AG04449 (cell line): Measurements from ENCODE around the gene MRPS15.
"Not testable (repeated sequence)": the region's sequence is repeated elsewhere in the genome, so short reads cannot be mapped to it uniquely, and the experiment has no call there.

Experiments
- CTCF ChIA-PET: fragments of 350-600 bp; formaldehyde crosslinking; extraction: SDS; loops from one replicate; lab custom pipeline; 2021; ENCODE audit warnings: antibody characterized with exemption; lab: Yijun Ruan, JAX
- POLR2A ChIA-PET: fragments of 400-600, 350-600 bp; formaldehyde crosslinking; extraction: SDS; loops from one replicate; lab custom pipeline; 2020; ENCODE audit warnings: antibody characterized with exemption, inconsistent platforms; lab: Yijun Ruan, JAX
- DNase-seq: peaks from one replicate; pipeline ENCODE4 v3.0.0-alpha.2; 2010; ENCODE audit warnings: low read depth, low spot score
- H3K4me3 ChIP-seq: 2 replicates; pipeline ENCODE4 v1.5.1; 2011; ENCODE audit warnings: low read depth, mild to moderate bottlenecking, control low read depth, low read length
- TF ChIP-seq, protein P1 (sequence below): IDR thresholded peaks from one replicate; pipeline ENCODE4 v1.5.1; 2011; ENCODE audit warnings: mild to moderate bottlenecking, moderate library complexity, low read length, control low read depth, inconsistent platforms; ENCODE audit not compliant: insufficient read depth; ENCODE audit errors: missing control alignments

MRPS15 gene

DNA sequence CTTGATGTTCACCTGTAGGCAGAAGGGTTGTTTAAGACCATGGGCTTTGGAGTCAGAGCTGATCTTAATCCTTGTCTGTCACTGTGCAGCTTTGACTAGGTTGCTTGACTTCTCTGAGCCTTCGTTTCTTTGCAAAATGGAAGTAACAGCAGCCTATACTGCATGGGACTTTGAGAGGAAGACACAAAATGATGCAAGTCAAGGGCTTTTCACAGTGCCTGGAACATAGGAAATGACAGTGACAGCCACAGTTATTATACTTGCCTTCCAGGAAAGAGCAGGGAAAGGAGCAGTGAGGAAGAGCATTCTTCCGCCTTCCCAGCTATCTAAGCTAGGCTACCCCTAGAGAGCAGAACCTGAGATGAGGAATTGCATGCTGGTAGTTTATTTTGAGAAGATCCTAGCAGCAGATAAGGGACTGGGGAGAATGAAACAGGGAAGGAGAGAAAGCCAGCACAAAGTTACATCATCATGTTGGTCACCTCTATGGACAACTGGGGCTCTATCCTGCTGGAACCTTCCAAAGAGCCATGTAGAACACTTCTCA is 15.4 kb upstream of the MRPS15 start:
- no peak overlapping the region for H3K4me3 ChIP-seq
- DNase-seq: no peak
- ChIA-PET POLR2A (no interaction called here), CTCF (interaction anchor here (1.4 kb wide), 1 partner anchor 36 kb away, joined by 5 read pairs; no protein-coding TSS in a partner anchor)
- TF ChIP-seq, protein P1, sequence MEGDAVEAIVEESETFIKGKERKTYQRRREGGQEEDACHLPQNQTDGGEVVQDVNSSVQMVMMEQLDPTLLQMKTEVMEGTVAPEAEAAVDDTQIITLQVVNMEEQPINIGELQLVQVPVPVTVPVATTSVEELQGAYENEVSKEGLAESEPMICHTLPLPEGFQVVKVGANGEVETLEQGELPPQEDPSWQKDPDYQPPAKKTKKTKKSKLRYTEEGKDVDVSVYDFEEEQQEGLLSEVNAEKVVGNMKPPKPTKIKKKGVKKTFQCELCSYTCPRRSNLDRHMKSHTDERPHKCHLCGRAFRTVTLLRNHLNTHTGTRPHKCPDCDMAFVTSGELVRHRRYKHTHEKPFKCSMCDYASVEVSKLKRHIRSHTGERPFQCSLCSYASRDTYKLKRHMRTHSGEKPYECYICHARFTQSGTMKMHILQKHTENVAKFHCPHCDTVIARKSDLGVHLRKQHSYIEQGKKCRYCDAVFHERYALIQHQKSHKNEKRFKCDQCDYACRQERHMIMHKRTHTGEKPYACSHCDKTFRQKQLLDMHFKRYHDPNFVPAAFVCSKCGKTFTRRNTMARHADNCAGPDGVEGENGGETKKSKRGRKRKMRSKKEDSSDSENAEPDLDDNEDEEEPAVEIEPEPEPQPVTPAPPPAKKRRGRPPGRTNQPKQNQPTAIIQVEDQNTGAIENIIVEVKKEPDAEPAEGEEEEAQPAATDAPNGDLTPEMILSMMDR: no peak

DNA sequence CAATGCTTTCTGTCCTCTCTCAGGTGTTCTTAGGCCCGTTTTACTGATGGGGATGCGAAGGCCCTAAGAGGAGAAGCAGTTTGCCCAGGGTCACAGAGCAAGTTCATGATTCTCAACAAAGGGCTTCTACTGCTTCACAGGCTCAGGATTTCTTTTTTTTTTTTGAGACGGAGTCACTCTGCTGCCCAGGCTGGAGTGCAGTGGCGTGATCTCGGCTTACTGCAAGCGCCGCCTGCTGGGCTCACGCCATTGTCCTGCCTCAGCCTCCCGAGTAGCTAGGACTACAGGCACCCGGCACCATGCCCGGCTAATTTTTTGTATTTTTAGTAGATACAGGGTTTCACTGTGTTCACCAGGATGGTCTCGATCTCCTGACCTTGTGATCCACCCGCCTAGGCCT is 13.4 kb upstream of the MRPS15 start:
- CTCF ChIA-PET, POLR2A ChIA-PET, H3K4me3 ChIP-seq, DNase-seq: not testable (repeated sequence)

DNA sequence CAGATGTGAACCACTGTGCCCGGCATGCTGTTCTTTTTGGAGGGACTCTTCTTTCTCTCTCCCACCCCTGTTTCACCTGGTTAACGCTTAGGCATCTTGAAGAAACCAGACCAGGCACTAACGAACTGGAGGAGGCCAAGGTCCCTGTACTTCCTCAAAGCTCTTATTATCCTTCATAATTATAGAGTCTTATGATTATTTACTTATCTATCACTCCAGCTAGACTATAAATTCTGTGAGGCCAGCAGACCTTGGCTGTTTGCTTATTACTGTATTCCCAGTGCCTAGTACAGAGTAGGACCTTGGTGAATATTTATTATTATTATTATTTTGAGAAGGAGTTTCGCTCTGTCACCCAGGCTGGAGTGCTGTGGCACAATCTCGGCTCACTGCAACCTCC is 12.8 kb upstream of the MRPS15 start:
- DNase-seq: no peak
- TF ChIP-seq, protein P1: no peak
- ChIA-PET CTCF (no interaction called here), POLR2A (no interaction called here)
- H3K4me3 ChIP-seq: no peak overlapping the region

DNA sequence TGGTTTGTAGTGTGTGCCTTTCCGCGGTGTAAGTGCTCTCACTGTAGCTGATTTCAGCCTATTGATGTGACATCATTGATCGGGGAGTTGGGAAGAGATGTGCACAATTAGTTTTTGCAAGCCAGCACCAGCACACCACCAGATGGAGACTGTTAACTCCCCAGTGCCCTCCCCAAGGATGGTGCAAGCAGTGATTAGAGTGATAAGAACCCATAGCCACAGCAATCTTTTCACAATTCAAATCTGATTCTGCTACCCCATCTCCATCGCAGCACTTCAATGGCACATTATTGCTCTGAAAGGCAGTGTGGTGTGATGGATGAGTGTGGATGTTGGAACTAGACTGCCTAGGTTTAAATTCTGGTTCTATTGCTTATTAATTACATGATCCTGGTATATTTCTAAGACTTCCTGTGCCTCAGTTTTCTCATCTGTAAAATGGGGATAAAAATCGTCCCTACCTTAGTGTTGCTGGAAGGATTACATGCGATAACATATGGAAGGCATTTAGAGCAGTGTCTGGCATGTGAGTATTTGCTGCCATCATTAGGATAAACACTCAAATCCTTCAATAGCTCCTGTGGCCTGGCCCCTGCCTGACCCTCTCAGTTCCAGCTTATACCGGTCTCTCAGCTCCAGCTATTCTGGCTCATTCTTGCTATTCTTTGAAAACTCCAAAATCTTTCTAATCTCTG is 11.9 kb upstream of the MRPS15 start:
- ChIA-PET POLR2A (no interaction called here), CTCF (no interaction called here)
- no peak overlapping the region for H3K4me3 ChIP-seq
- TF ChIP-seq, protein P1: no peak
- no peak for DNase-seq

DNA sequence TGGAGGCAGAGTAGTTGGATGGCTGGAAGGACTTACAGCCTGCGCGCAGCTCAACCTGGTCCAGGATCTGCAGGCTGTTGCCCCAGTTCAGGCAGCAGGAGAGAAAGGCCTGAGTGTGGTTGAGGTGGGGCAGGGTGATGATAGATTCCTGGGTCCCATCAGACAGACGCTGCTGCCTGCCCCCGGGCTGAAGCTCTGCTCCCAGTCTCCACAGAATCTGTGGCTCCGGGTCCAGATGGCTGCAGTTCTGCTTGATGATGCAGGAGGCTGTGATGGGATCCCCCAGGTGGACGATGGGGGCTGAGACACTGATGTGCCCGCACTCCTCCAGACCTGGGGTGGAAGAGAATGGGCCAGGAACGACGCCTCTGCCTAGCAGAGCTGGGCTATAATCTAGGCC is 11.2 kb upstream of the MRPS15 start:
- no peak for DNase-seq
- H3K4me3 ChIP-seq: no peak overlapping the region
- ChIA-PET CTCF (no interaction called here), POLR2A (no interaction called here)
- TF ChIP-seq, protein P1: no peak

DNA sequence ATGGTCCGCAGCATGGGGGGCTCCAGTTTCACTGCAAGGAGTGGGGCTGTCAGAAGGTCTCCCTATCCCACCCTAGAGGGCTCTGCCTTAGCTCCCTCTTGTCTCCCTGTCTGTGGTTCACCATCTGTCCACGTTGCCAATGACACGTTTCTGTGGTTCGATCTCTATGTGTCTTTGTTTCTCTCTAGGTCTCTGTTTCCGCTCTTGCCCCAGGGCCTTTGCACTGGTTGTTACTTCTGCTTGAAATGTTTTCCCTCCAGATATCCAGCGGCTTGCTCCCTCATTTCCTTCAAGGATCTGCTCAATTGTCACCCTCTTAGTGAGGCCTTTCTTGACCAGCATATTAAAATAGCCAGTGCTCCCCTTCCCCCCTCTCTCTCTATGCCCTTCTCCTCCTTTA is 8.5 kb upstream of the MRPS15 start:
- H3K4me3 ChIP-seq: no peak overlapping the region
- ChIA-PET CTCF (no interaction called here), POLR2A (no interaction called here)
- no peak for DNase-seq
- TF ChIP-seq, protein P1: no peak
